H1 (cell line): ENCODE measurements around the gene RGS2. TPM values are rescaled to one million over a fixed set of nuclear protein-coding genes. Genes with fewer than 3 reads are reported as not detected.

Experiments
- CTCF ChIA-PET: fragments of 300-600 bp; sonication (Branson Sonifier 250); formaldehyde crosslinking; loops from one replicate; lab custom pipeline; 2021; ENCODE audit not compliant: partially characterized antibody; lab: Charles Lee
- POLR2A ChIA-PET: fragments of 300-600 bp; sonication (Branson Sonifier 250); formaldehyde crosslinking; loops from one replicate; lab custom pipeline; 2021; ENCODE audit warnings: inconsistent platforms; ENCODE audit not compliant: partially characterized antibody; lab: Charles Lee
- DNase-seq, 2 experiments: peaks; one replicate each; pipeline versions ENCODE4 v3.0.0 to v3.0.0-alpha.2; 2010 to 2022; ENCODE audit warnings: low spot score in 2 of 2, low read depth in 1 of 2, mixed read lengths in 1 of 2
- FAIRE-seq: peaks from 2 replicates; lab custom pipeline; 2011; peaks lifted over from hg19 to GRCh38; lab: Jason Lieb, UNC
- H2AFZ ChIP-seq: 2 replicates; pipeline ENCODE4 v1.8.1; 2012; ENCODE audit warnings: low read length, inconsistent platforms
- H2AK5ac ChIP-seq: 2 replicates; pipeline ENCODE4 v1.6.1; 2013; ENCODE audit warnings: low read depth, low read length
- H2BK120ac ChIP-seq: replicated peaks from 2 replicates; pipeline ENCODE3; 2013; ENCODE audit warnings: low read depth, low read length, inconsistent platforms
- H2BK12ac ChIP-seq: 2 replicates; pipeline ENCODE4 v1.6.1; 2013; ENCODE audit warnings: low read depth, low read length
- H2BK15ac ChIP-seq: 2 replicates; pipeline ENCODE4 v1.6.1; 2013; ENCODE audit warnings: low read length
- H2BK20ac ChIP-seq: 2 replicates; pipeline ENCODE4 v1.6.1; 2013; ENCODE audit warnings: low read length
- H2BK5ac ChIP-seq: 2 replicates; pipeline ENCODE4 v1.6.1; 2013; ENCODE audit warnings: low read depth, low read length
- H3K14ac ChIP-seq: 2 replicates; pipeline ENCODE4 v1.6.1; 2013; ENCODE audit warnings: inconsistent platforms; ENCODE audit not compliant: insufficient read length
- H3K18ac ChIP-seq: 2 replicates; pipeline ENCODE4 v1.6.1; 2013; ENCODE audit warnings: low read length; ENCODE audit errors: extremely low read depth
- H3K23ac ChIP-seq: 2 replicates; pipeline ENCODE4 v1.6.1; 2013; ENCODE audit warnings: inconsistent platforms; ENCODE audit not compliant: insufficient read length
- H3K23me2 ChIP-seq: 2 replicates; pipeline ENCODE4 v1.6.1; 2013; ENCODE audit warnings: low read depth, low read length
- H3K27ac ChIP-seq: 2 replicates; pipeline ENCODE4 v1.6.1; 2011; ENCODE audit warnings: low read depth, low read length, inconsistent platforms
- H3K27me3 ChIP-seq, 4 experiments: replicated peaks in 1 of 4; 1 replicate in 1 of 4; 2 replicates in 3 of 4; pipeline versions ENCODE4 v1.6.1 to v1.8.1; 2011 to 2013; ENCODE audit warnings: low read length in 3 of 4, mild to moderate bottlenecking in 3 of 4, inconsistent platforms in 2 of 4, mixed read lengths in 2 of 4, moderate library complexity in 1 of 4; ENCODE audit not compliant: control insufficient read depth in 3 of 4, insufficient read depth in 3 of 4; ENCODE audit errors: extremely low read depth in 1 of 4
- H3K36me3 ChIP-seq, 4 experiments: 2 replicates each; pipeline versions ENCODE4 v1.6.1 to v1.8.1; 2011 to 2013; ENCODE audit warnings: mild to moderate bottlenecking in 4 of 4, low read length in 3 of 4, moderate library complexity in 2 of 4, control low read depth in 1 of 4, inconsistent platforms in 1 of 4; ENCODE audit not compliant: insufficient read depth in 4 of 4, control insufficient read depth in 2 of 4
- H3K4ac ChIP-seq: replicated peaks from 2 replicates; pipeline ENCODE3; 2013; ENCODE audit warnings: low read length, low read depth, mixed read lengths, inconsistent platforms; ENCODE audit not compliant: insufficient read length
- H3K4me1 ChIP-seq, 4 experiments: replicated peaks in 1 of 4; 1 replicate in 1 of 4; 2 replicates in 3 of 4; pipeline versions ENCODE4 v1.6.1 to v1.8.1; 2011 to 2013; ENCODE audit warnings: low read length in 3 of 4, inconsistent platforms in 2 of 4, mixed read lengths in 1 of 4; ENCODE audit not compliant: insufficient read depth in 4 of 4, control insufficient read depth in 3 of 4
- H3K4me2 ChIP-seq, 2 experiments: 2 replicates each; pipeline versions ENCODE4 v1.6.1 to v1.8.1; 2011 to 2013; ENCODE audit warnings: low read depth in 2 of 2, low read length in 2 of 2, control low read depth in 1 of 2, inconsistent platforms in 1 of 2, mild to moderate bottlenecking in 1 of 2; ENCODE audit not compliant: insufficient read depth in 1 of 2
- H3K4me3 ChIP-seq, 4 experiments: fragments of 200-600, 300-600 bp in 1 of 4; sonication (generic), shearing (Covaris generic), sonication (Bioruptor Twin) in 1 of 4; 2 replicates each; pipeline versions ENCODE4 v1.5.1 to v1.8.1; 2011 to 2016; ENCODE audit warnings: low read length in 4 of 4, low read depth in 3 of 4, control low read depth in 2 of 4, inconsistent platforms in 2 of 4, mild to moderate bottlenecking in 2 of 4, mixed read lengths in 1 of 4, moderate library complexity in 1 of 4; ENCODE audit not compliant: insufficient read depth in 2 of 4; ENCODE audit errors: extremely low read depth in 1 of 4
- H3K56ac ChIP-seq: replicated peaks from 2 replicates; pipeline ENCODE3; 2013; ENCODE audit warnings: low read depth, mild to moderate bottlenecking, mixed read lengths, low read length, inconsistent platforms; ENCODE audit not compliant: insufficient read length
- H3K79me1 ChIP-seq: 2 replicates; pipeline ENCODE4 v1.6.1; 2013; ENCODE audit warnings: low read depth, low read length, control low read depth
- H3K79me2 ChIP-seq, 2 experiments: 2 replicates each; pipeline versions ENCODE4 v1.6.1 to v1.8.1; 2012 to 2013; ENCODE audit warnings: low read length in 2 of 2, mild to moderate bottlenecking in 2 of 2, inconsistent platforms in 1 of 2; ENCODE audit not compliant: insufficient read depth in 2 of 2, control insufficient read depth in 1 of 2
- H3K9ac ChIP-seq, 4 experiments: replicated peaks in 1 of 4; 1 replicate in 1 of 4; 2 replicates in 3 of 4; pipeline versions ENCODE4 v1.6.1 to v1.8.1; 2011 to 2013; ENCODE audit warnings: low read depth in 3 of 4, low read length in 3 of 4, control low read depth in 2 of 4, mild to moderate bottlenecking in 2 of 4, moderate library complexity in 2 of 4, inconsistent platforms in 1 of 4; ENCODE audit errors: extremely low read depth in 1 of 4
- H3K9me3 ChIP-seq, 2 experiments: 2 replicates each; pipeline versions ENCODE4 v1.6.1 to v1.8.1; 2012 to 2013; ENCODE audit warnings: mild to moderate bottlenecking in 2 of 2, moderate library complexity in 2 of 2, control low read depth in 1 of 2, inconsistent platforms in 1 of 2, low read depth in 1 of 2, low read length in 1 of 2, mixed read lengths in 1 of 2; ENCODE audit not compliant: insufficient read depth in 2 of 2
- H4K20me1 ChIP-seq, 2 experiments: replicated peaks in 1 of 2; 2 replicates each; pipeline versions ENCODE3 to v1.8.1; 2011 to 2013; ENCODE audit warnings: inconsistent platforms in 2 of 2, low read length in 2 of 2, mild to moderate bottlenecking in 1 of 2; ENCODE audit not compliant: insufficient read depth in 2 of 2, control insufficient read depth in 1 of 2
- H4K5ac ChIP-seq: 2 replicates; pipeline ENCODE4 v1.6.1; 2013; ENCODE audit warnings: low read length, low read depth, mixed read lengths, inconsistent platforms; ENCODE audit not compliant: insufficient read length
- H4K8ac ChIP-seq: 2 replicates; pipeline ENCODE4 v1.8.0; 2013; ENCODE audit warnings: mild to moderate bottlenecking, moderate library complexity, low read length, inconsistent platforms; ENCODE audit not compliant: insufficient read depth; ENCODE audit errors: extremely low read depth
- H4K91ac ChIP-seq: replicated peaks from 2 replicates; pipeline ENCODE3; 2013; ENCODE audit warnings: low read length, mixed read lengths, inconsistent platforms; ENCODE audit not compliant: insufficient read length
- EZH2 ChIP-seq: fragments of 200-600 bp; sonication (generic); IDR thresholded peaks from 2 replicates; pipeline ENCODE4 v1.7.1; 2012; ENCODE audit warnings: low read depth, mild to moderate bottlenecking, moderate library complexity, low read length, inconsistent platforms; ENCODE audit not compliant: severe bottlenecking
- WGBS, 2 experiments: shearing (Covaris generic) in 1 of 2; methylation state at CpG; one replicate each; pipeline versions ENCODE4 v1.1.6 to v1.1.7; 2013 to 2015; ENCODE audit warnings: low lambda C conversion rate in 2 of 2, mixed read lengths in 2 of 2, inconsistent platforms in 1 of 2, low coverage in 1 of 2, missing lambda C conversion rate in 1 of 2; ENCODE audit not compliant: insufficient replicate concordance in 2 of 2, insufficient coverage in 1 of 2, insufficient read length in 1 of 2; ENCODE audit errors: extremely low coverage in 1 of 2, missing lambda C conversion rate in 1 of 2; 5-methylcytosine and 5-hydroxymethylcytosine counted together
- polyA plus RNA-seq, 7 experiments: library from polyadenylated mRNA; depleted of rRNA in 3 of 7; stranded (reverse) in 5 of 7; unstranded in 2 of 7; fragments of >200 nt in 5 of 7; fragments of 200-250 nt in 2 of 7; gene quantifications; 1 replicate in 5 of 7; 2 replicates in 1 of 7; 4 replicates in 1 of 7; pipeline versions ENCODE4 v1.2.1 to v1.2.3, GENCODE V29; 2011 to 2013; ENCODE audit warnings: missing spikeins in 2 of 7, mixed read lengths in 2 of 7
- total RNA-seq: library from RNA; stranded (reverse); fragmentation: NEBNext Ultra II Directional; extraction: Animal tissue kit (Norgen Biotek cat#: 25700); gene quantifications from 2 replicates; pipeline ENCODE4 v1.2.1, GENCODE V29; 2021
- TF ChIP-seq, protein P1 (sequence below): IDR thresholded peaks from 2 replicates; pipeline ENCODE4 v1.6.1; 2011; ENCODE audit warnings: low read length, improper control_type of control experiment
- TF ChIP-seq, protein P2 (sequence below): IDR thresholded peaks from 2 replicates; pipeline ENCODE4 v1.6.1; 2011; ENCODE audit warnings: low read depth, mild to moderate bottlenecking, low read length; ENCODE audit not compliant: insufficient read depth

Gene RGS2
- total and polyA plus RNA-seq, 2 of the 8 experiments (the other 6 are each of a cell fraction or from before 2014, with no cell fraction given) = 9.1 to 17.0 TPM

DNA sequence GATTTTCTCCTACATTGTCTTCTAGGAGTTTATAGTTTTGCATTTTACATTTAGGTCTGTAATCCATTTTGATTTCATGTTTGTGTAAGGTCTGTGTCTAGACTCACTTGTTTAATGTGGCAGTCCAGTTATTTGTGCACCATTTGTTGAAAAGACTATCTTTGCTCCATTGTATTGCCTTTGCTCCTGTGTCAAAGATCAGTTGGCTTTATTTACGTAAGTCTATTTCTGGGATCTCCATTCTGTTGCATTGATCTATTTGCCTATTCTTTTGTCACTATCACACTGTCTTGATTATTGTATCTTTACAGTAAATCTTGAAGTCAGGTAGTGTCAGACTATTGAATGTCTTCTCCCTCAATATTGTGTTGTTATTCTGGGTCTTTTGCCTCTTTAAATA, 49.7 kb upstream of the RGS2 start:
- 90% methylated on average over 1 of the region's 1 CpG; no CpG with 5 or more reads in 1 of the 2 experiments for WGBS, 2 experiments
- no peak for TF ChIP-seq EZH2
- TF ChIP-seq, protein P1, sequence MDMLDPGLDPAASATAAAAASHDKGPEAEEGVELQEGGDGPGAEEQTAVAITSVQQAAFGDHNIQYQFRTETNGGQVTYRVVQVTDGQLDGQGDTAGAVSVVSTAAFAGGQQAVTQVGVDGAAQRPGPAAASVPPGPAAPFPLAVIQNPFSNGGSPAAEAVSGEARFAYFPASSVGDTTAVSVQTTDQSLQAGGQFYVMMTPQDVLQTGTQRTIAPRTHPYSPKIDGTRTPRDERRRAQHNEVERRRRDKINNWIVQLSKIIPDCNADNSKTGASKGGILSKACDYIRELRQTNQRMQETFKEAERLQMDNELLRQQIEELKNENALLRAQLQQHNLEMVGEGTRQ = no peak
- TF ChIP-seq, protein P2, sequence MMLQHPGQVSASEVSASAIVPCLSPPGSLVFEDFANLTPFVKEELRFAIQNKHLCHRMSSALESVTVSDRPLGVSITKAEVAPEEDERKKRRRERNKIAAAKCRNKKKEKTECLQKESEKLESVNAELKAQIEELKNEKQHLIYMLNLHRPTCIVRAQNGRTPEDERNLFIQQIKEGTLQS = no peak

More for the DNA sequence above, 49.7 kb upstream of the RGS2 start:
- Histone ChIP-seq H2BK20ac (no peak overlapping the region), H3K79me2 (no peaks in the 10 kb centered on the region), H3K79me1 (no peaks in the 10 kb centered on the region), H4K5ac (no peak overlapping the region), H2BK15ac (no peak overlapping the region), H4K8ac (no peak overlapping the region), H2BK5ac (no peak overlapping the region), H2BK120ac (no peak overlapping the region), H2AK5ac (no peak overlapping the region), H3K9me3 (no peaks in the 10 kb centered on the region), H3K56ac (no peak overlapping the region), H3K14ac (no peak overlapping the region), H3K4me1 (no peaks in the 10 kb centered on the region), H3K9ac (no peak overlapping the region), H4K20me1 (no peaks in the 10 kb centered on the region), H3K4ac (no peak overlapping the region), H3K4me2 (no peak overlapping the region), H2BK12ac (no peak overlapping the region), H4K91ac (no peak overlapping the region), H3K27ac (no peak overlapping the region), H3K27me3 (no peaks in the 10 kb centered on the region), H2AFZ (no peak overlapping the region), H3K23ac (no peak overlapping the region), H3K18ac (no peak overlapping the region), H3K36me3 (no peaks in the 10 kb centered on the region), H3K23me2 (no peaks in the 10 kb centered on the region), H3K4me3 (no peak overlapping the region)
- POLR2A ChIA-PET = no interaction called here
- CTCF ChIA-PET = no interaction called here
- no peak for FAIRE-seq
- DNase-seq = no peak
